HEK293 (cell line): ENCODE results near the gene RETN.
A peak's percentile ranks its signal among the peaks of the same experiment; 100 is the strongest.

Experiments used
- CTCF ChIA-PET: fragments of 350-600 bp; formaldehyde crosslinking; extraction: SDS; loops from one replicate; lab custom pipeline; 2021; ENCODE audit warnings: antibody characterized with exemption; lab: Yijun Ruan, JAX
- POLR2A ChIA-PET: fragments of 300-600 bp; formaldehyde crosslinking; extraction: SDS; loops from one replicate; lab custom pipeline; 2020; ENCODE audit warnings: antibody characterized with exemption, inconsistent platforms; lab: Yijun Ruan, JAX
- H3K27ac ChIP-seq: fragments of 200-500 bp; sonication (Bioruptor generic); 2 replicates; pipeline ENCODE4 v1.5.1; 2014; ENCODE audit warnings: low read depth, low read length, control low read depth, inconsistent platforms; ENCODE audit errors: extremely low read depth
- H3K36me3 ChIP-seq, 2 experiments: fragments of 200-500 bp in 1 of 2; sonication (Bioruptor generic) in 1 of 2; 1 replicate in 1 of 2; 2 replicates in 1 of 2; pipeline ENCODE4 v1.5.1; 2014 to 2017; ENCODE audit warnings: inconsistent platforms in 2 of 2, low read length in 2 of 2; ENCODE audit not compliant: control insufficient read depth in 2 of 2, insufficient read depth in 1 of 2
- H3K4me1 ChIP-seq: fragments of 200-500 bp; sonication (Bioruptor generic); 2 replicates; pipeline ENCODE4 v1.5.1; 2014; ENCODE audit warnings: mild to moderate bottlenecking, low read length, inconsistent platforms; ENCODE audit not compliant: control insufficient read depth, insufficient read depth
- H3K4me3 ChIP-seq: 2 replicates; pipeline ENCODE4 v1.5.1; 2011; ENCODE audit warnings: low read depth, mild to moderate bottlenecking, control low read depth, low read length, moderate library complexity
- H3K9me3 ChIP-seq: fragments of 200-500 bp; sonication (Bioruptor generic); 2 replicates; pipeline ENCODE4 v1.5.1; 2014; ENCODE audit warnings: low read depth, low read length, inconsistent platforms; ENCODE audit not compliant: control insufficient read depth, insufficient read depth
- KLF16 ChIP-seq: fragments of 450-650 bp; formaldehyde crosslinking; IDR thresholded peaks from 2 replicates; pipeline ENCODE4 v1.5.1; 2017; ENCODE audit warnings: missing biosample characterization, missing genetic modification characterization
- PRDM4 ChIP-seq: fragments of 450-650 bp; formaldehyde crosslinking; IDR thresholded peaks from 2 replicates; pipeline ENCODE4 v1.5.1; 2017; ENCODE audit warnings: missing biosample characterization, missing genetic modification characterization
- SCRT2 ChIP-seq: fragments of 450-650 bp; formaldehyde crosslinking; IDR thresholded peaks from 2 replicates; pipeline ENCODE4 v1.5.1; 2016; ENCODE audit warnings: missing biosample characterization, missing genetic modification characterization
- ZBTB1 ChIP-seq: fragments of 450-650 bp; formaldehyde crosslinking; IDR thresholded peaks from 2 replicates; pipeline ENCODE4 v1.5.1; 2016; ENCODE audit warnings: missing biosample characterization, missing genetic modification characterization
- ZBTB10 ChIP-seq: fragments of 450-650 bp; formaldehyde crosslinking; IDR thresholded peaks from 2 replicates; pipeline ENCODE4 v1.5.1; 2016; ENCODE audit warnings: missing biosample characterization, missing genetic modification characterization
- ZNF121 ChIP-seq: fragments of 450-650 bp; formaldehyde crosslinking; IDR thresholded peaks from 2 replicates; pipeline ENCODE4 v1.5.1; 2016; ENCODE audit warnings: missing biosample characterization, missing genetic modification characterization
- ZNF18 ChIP-seq: fragments of 450-650 bp; formaldehyde crosslinking; IDR thresholded peaks from 2 replicates; pipeline ENCODE4 v1.5.1; 2016; ENCODE audit warnings: missing biosample characterization, missing genetic modification characterization
- ZNF280C ChIP-seq: fragments of 450-650 bp; formaldehyde crosslinking; IDR thresholded peaks from 2 replicates; pipeline ENCODE4 v1.5.1; 2016; ENCODE audit warnings: missing biosample characterization, missing genetic modification characterization
- ZNF311 ChIP-seq: fragments of 450-650 bp; formaldehyde crosslinking; IDR thresholded peaks from 2 replicates; pipeline ENCODE4 v1.5.1; 2017; ENCODE audit warnings: missing biosample characterization, missing genetic modification characterization, borderline replicate concordance
- ZNF335 ChIP-seq: fragments of 450-650 bp; formaldehyde crosslinking; conservative IDR thresholded peaks from 2 replicates; pipeline ENCODE4 v1.5.1; 2016; ENCODE audit warnings: missing biosample characterization, missing genetic modification characterization
- ZNF530 ChIP-seq: fragments of 450-650 bp; formaldehyde crosslinking; IDR thresholded peaks from 2 replicates; pipeline ENCODE4 v1.5.1; 2016; ENCODE audit warnings: low read depth, missing biosample characterization, missing genetic modification characterization
- ZNF555 ChIP-seq: fragments of 450-650 bp; formaldehyde crosslinking; conservative IDR thresholded peaks from 2 replicates; pipeline ENCODE4 v1.5.1; 2017; ENCODE audit warnings: missing biosample characterization, mild to moderate bottlenecking, missing genetic modification characterization, inconsistent platforms
- ZNF621 ChIP-seq: fragments of 450-650 bp; formaldehyde crosslinking; IDR thresholded peaks from 2 replicates; pipeline ENCODE4 v1.5.1; 2017; ENCODE audit warnings: missing biosample characterization, missing genetic modification characterization
- ZNF623 ChIP-seq: fragments of 450-650 bp; formaldehyde crosslinking; IDR thresholded peaks from 2 replicates; pipeline ENCODE4 v1.5.1; 2016; ENCODE audit warnings: missing biosample characterization, missing genetic modification characterization
- ZNF707 ChIP-seq: fragments of 450-650 bp; formaldehyde crosslinking; IDR thresholded peaks from 2 replicates; pipeline ENCODE4 v1.5.1; 2016; ENCODE audit warnings: missing biosample characterization, missing genetic modification characterization

The RETN gene

DNA sequence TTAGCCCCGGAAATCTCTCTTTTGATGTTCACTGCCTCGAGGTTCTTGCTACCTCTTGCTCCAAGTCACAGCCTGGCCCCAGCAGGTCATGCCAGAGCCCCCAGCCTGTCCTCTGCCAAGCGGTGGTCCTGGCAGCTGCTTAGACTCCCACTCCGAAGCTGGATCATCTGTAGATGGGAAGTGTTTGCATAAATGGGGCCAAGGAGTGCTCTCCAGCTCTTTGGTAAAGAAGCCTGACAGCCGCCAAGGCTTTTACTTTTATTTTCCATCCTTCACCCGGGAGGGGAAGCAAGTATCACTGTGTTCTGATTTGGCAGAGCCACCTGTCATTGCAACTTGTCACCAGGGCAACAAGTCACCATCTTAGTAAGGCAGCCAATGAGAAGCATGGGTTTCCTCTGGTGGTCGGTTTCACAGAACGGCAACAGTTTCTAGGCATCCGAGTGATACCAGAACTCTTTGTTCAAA is 10.6 kb upstream of the RETN start (continued):
- TF ChIP-seq PRDM4 (peak; percentile 86), ZNF555 (tag by site-specific recombination) (no peak), ZNF621 (no peak), ZBTB1 (tag by site-specific recombination) (no peak), ZNF18 (tag by site-specific recombination) (no peak), ZNF311 (tag by site-specific recombination) (no peak), KLF16 (tag by site-specific recombination) (no peak), ZNF707 (tag by site-specific recombination) (no peak), ZBTB10 (tag by site-specific recombination) (no peak), ZNF530 (tag by site-specific recombination) (no peak), SCRT2 (tag by site-specific recombination) (0 out of 2 replicates have a peak, but pooled peaks have one; percentile 39), ZNF280C (tag by site-specific recombination) (no peak), ZNF335 (tag by site-specific recombination) (no peak)

DNA sequence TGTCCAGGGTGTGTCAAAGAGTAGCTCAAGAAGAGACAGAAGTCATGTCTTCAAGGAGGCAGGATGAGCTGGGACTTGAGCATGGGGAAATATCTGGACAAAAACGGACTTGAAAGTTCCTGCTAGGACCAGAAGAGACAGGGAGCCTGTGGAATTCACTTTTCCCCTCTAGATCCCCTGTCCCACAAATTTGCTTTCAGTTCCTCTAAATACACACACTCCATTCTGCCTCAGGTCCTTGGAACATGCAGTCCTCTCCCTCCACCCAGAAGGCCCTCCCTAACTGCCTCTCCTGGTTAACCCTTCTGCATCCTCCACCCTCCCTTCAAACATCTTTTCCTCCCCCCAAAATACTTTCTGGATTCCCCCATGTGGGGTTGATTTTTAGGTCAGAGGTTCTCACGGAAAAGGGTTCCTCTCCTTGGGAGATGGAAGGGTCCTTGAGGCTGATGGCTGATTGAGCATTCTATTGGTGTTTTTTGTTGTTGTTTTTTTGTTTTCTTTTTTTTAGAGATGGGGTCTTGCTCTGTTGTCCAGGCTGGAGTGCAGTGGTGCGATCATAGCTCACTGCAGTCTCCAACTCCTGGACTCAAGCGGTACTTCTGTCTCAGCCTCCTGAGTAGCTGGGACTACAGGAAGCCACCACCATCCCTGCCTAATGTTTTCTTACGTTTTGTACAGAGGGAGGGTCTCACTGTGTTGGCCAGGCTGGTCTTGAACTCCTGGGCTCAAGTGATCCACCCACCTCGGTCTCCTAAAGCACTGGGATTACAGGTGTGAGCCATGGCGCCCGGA is 6.9 kb upstream of the RETN start:
- TF ChIP-seq ZNF121 (peak; percentile 83), ZNF311 (tag by site-specific recombination) (no peak), ZNF623 (tag by site-specific recombination) (peak; percentile 39)
- H3K4me3 ChIP-seq = no peak overlapping the region
- H3K27ac ChIP-seq = no peak overlapping the region
- H3K9me3 ChIP-seq = no peaks in the 10 kb centered on the region
- no peaks in the 10 kb centered on the region for H3K36me3 ChIP-seq
- H3K4me1 ChIP-seq = no peaks in the 10 kb centered on the region
- ChIA-PET POLR2A (no interaction called here), CTCF (interaction anchor here (1.8 to 4.3 kb wide), 3 partner anchors 10 to 94 kb away, joined by 5 to 23 read pairs (median 14); partner anchors contain the start of gene TRAPPC5)
